ENCODE results near the gene ESYT1. TPM values are rescaled to one million over a fixed set of nuclear protein-coding genes. Genes with fewer than 3 reads are reported as not detected.

The ESYT1 gene
- total RNA-seq, 1 experiment from 2014 or later, result 111 TPM

DNA sequence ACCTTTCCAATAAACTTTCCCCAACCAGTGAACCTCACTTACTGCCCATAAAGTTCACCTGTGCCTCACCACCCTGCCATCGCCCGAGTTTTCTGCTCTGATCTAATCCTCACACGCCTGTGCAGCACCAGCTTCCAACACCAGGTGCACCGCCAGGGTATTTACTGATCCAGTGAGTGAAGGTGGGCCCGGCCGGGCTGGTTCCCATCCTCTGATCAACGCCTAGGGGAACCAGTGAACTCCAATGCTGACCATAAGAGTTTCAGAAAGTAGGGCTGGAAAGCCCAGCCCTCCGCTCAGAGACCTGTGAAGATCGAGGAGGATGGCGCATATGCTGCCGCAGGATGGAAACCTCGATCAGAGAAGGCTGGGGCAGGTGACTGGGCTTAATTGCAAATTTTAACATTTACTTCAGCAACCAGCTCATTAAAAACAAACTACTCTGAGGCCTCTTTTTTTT lies 23.6 kb downstream of the ESYT1 start:
- H2BK15ac ChIP-seq (ENCODE audit: low read depth, low read length), result no peak overlapping the region
- no peaks in the 10 kb centered on the region for H3K27me3 ChIP-seq (ENCODE audit: insufficient read depth, low read length)
- H3K27ac ChIP-seq (ENCODE audit: insufficient read length, low read depth, low read length), result no peak overlapping the region
- no peak overlapping the region for H2AFZ ChIP-seq (ENCODE audit: low read length)
- no peaks in the 10 kb centered on the region; the same call in 1 of the 2 replicates for H3K79me2 ChIP-seq (ENCODE audit: insufficient read depth, low read length)
- DNase-seq, result peak; percentile 83
- H3K27me3 Mint-ChIP-seq (ENCODE audit: low read depth), result no peaks in the 10 kb centered on the region
- no peaks in the 10 kb centered on the region for H3K79me1 ChIP-seq (ENCODE audit: insufficient read depth, low read depth, low read length, poor library complexity, severe bottlenecking)
- H3K9me3 ChIP-seq (ENCODE audit: control insufficient read depth, low read depth, low read length), result no peaks in the 10 kb centered on the region
- H2AK5ac ChIP-seq (ENCODE audit: insufficient read length, low read length), result no peak overlapping the region
- peaks cover 10% of the 10 kb centered on the region for H3K23me2 ChIP-seq (ENCODE audit: insufficient read length, low read depth, low read length, poor library complexity, severe bottlenecking)
- H2BK5ac ChIP-seq (ENCODE audit: insufficient read length, low read length), result no peak overlapping the region
- no CpG with 5 or more reads among the region's 12 CpGs for WGBS (ENCODE audit: extremely low coverage, insufficient read length, low lambda C conversion rate)
- H3K14ac ChIP-seq (ENCODE audit: insufficient read depth, low read length), result peak overlapping the region; percentile 49; the same call in 1 of the 2 replicates
- no peak overlapping the region for H3K56ac ChIP-seq (ENCODE audit: insufficient read length, low read depth, low read length)
- no peak overlapping the region for H3T11ph ChIP-seq (ENCODE audit: low read length)
- H4K5ac ChIP-seq (ENCODE audit: insufficient read length, low read depth, low read length), result no peak overlapping the region
- H4K8ac ChIP-seq (replicated peaks; ENCODE audit: insufficient read length, low read depth, low read length), result no peak overlapping the region
- H4K20me1 ChIP-seq (ENCODE audit: control insufficient read depth, insufficient read depth, insufficient read length), result no peaks in the 10 kb centered on the region
- H3K4me3 Mint-ChIP-seq, result peak overlapping the region; percentile 90 to 95
- no peak overlapping the region for H3K23ac ChIP-seq (ENCODE audit: insufficient read length, low read depth, low read length)
- 0 out of 2 replicates have a peak, but pooled peaks cover 2% of the 10 kb centered on the region for H3K4me1 ChIP-seq (ENCODE audit: insufficient read depth, low read length)
- no peak overlapping the region for H3K18ac ChIP-seq (ENCODE audit: insufficient read length, low read depth, low read length)
- peak; percentile 66 for TF ChIP-seq CTCF (conservative IDR thresholded peaks at IDR 0.05)
- no peak overlapping the region for H4K91ac ChIP-seq (ENCODE audit: insufficient read length, low read depth, low read length)
- H3K4me2 ChIP-seq (ENCODE audit: insufficient read depth, insufficient read length, low read length), result peak overlapping the region; percentile 83
- peak overlapping the region; percentile 63 for H2BK120ac ChIP-seq (ENCODE audit: low read depth, low read length, poor library complexity, severe bottlenecking)
- H2BK12ac ChIP-seq (ENCODE audit: insufficient read length, low read depth, low read length), result no peak overlapping the region
- no peak overlapping the region for H2BK20ac ChIP-seq (ENCODE audit: low read depth, low read length, poor library complexity, severe bottlenecking)
- peak overlapping the region; percentile 69 for H3K9ac ChIP-seq (ENCODE audit: extremely low read depth, insufficient read length, low read length)
- H3K4me1 Mint-ChIP-seq, result peaks cover 22 to 27% of the 10 kb centered on the region in 2 experiments
- H3K36me3 Mint-ChIP-seq (ENCODE audit: insufficient read depth in 1 of 3, low read depth in 3 of 3), result peaks cover 15 to 27% (median 22%) of the 10 kb centered on the region in 3 experiments; a peak in 6 of 7 replicates
- peak overlapping the region; percentile 94 to 99 (median 94); a peak in 6 of 7 replicates for H3K27ac Mint-ChIP-seq
- no peaks in the 10 kb centered on the region; a peak in 1 of 5 replicates for H3K9me3 Mint-ChIP-seq
- no peak overlapping the region; the same call in 1 of the 2 replicates for H3K4ac ChIP-seq (ENCODE audit: low read depth, low read length)
